Measurements from ENCODE around the gene FXR2.
"Not testable (repeated sequence)": the region's sequence is repeated elsewhere in the genome, so short reads cannot be mapped to it uniquely, and the experiment has no call there.

FXR2 gene

DNA sequence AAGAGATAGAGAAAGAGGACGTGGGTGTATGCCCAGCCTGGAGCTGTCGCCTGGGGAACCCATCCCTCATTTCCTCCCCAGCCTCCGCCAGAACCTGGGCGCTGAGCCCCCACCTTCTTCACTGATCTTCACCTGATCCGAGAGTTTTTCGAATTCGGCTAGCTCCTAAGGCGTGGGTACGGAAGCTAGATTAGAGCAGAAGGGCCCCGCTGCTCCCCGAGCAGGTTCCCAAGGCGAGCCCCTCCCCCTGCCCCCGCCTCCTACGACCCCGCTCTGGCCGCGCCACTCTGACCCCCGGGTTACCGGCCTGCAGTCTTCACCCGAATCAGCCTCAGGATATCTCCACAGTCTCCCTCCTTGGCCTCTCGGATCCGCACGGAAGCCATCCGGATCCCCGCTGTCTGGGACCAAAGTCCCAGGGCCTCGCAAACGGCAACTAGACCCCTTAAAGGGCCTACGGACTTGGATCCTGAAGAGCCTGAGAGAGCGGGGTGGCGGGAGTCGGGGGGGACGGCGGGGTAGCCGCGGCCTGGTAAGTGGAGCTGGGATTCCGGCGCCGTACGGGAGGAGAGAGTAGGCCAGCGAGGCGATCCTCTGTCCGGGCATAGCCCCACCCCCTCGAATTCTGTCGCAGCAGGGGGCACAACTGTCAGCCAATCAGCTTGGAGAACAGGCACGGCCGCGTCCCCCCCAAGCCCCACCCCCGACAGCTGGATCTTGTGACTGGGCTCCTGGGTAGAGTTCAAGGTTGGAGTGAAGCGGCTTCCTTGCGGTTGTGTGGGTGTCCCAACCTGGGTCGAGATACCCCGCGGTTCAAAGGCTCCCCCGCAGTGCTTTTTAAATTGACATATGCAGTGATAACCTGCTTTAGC, 12.8 kb upstream of the FXR2 start, which contains the start of gene SAT2:
Gene SAT2 (minus strand): TSS at position 572 of the 872 bp plus-strand sequence. CDS start 186 bp downstream, at position 386.
- DNase-seq: no peak

DNA sequence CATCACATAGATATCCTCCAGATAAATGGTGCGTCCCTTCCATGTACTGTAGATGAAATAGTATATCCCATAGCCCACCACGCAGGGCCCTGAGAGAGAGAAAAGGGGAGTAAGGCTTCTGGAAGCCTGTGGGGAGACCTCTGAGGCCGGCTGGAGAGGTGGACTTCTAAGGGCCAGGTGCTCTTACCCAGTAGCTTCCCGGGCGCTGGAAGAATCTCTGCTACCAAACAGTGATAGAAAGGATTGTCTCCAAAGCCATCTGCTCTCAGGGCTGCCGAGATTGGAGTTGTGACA, 12.2 kb upstream of the FXR2 start:
- DNase-seq: no peak

DNA sequence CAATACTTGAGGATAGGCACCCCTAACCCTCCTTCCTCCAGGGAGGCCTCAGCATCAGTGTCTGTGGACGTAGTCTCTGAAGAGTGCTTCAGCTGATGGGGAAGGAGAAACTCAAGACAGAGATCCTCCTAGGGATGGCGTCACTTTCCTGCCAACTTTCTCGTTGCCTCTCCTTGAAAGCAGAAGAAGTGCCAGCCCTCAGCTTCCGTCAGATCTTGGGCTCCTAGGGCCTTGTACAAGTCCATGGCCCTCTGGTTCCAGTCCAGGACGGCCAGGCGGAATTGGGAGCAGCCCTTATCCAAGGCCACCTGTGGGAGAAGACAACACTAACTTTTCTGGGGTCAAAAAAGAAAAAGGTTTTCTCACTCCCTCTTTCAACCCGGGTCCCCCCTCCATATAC, 11.6 kb upstream of the FXR2 start:
- DNase-seq: no peak

DNA sequence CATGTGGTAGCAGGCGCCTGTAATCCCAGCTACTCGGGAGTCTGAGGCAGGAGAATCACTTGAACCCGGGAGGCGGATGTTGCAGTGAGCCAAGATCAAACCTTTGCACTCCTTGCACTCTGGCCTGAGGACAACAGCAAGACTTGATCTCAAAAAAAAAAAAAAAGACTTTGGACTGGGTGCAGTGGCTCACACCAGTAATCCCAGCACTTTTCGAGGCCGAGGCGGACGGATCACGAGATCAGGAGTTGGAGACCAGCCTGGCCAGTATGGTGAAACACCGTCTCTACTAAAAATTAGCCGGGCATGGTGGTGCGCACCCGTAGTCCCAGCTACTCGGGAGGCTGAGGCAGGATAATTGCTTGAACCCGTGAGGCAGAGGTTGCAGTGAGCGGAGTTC, 11.1 kb upstream of the FXR2 start:
- not testable (repeated sequence) for DNase-seq

DNA sequence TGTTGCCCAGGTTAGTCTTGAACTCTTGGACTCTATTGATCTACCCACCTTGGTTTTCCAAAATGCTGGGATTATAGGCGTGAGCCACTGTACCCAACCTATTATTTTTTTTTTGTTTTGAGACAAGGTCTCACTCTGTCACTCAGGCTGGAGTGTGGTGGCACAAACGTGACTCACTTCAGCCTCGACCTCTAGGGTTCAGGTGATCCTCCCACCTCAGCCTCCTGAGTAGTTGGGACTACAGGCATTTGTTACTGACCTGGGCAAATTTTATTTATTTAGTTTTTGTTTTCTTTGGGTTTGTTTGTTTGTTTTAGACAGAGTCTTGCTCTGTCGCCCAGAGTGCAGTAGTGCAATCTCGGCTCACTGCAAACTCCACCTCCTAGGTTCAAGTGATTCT, 9.0 kb upstream of the FXR2 start:
- no peak for DNase-seq

DNA sequence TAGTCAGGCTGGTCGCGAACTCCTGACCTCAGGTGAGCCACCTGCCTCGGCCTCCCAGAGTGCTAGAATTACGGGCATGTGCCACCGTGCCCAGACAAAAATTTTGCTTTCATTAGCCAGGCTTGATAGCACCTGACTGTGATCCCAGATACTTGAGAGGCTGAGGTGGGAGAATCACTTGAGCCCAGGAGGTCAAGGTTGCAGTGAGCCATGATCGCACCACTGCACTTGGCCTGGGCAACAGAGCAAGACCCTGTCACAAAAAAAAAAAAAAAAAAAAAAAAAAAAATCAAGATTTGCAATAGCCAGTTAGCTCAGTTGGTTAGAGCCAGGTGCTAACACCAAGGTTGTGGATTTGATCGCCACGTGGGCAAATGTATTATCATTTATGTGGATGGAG, 6.1 kb upstream of the FXR2 start:
- no peak for DNase-seq

DNA sequence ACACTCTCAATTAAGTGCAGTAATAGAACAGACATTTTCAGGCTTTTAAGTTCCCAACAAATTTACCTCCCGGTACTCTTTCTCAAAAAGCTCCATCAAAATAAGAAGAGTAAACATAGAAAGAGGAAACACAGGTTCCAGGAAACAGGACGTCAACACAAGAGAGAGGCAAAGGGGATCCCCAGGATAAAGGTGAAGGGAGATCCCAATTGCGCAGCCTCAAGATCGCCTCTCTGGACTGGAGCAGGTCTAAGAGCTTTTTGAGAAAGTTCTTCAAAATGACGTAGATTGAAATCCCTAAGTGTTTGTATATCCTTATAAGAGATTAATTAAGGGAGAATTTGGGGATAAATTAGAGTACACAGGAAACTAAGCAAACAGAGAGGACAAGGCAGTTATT, 3.9 kb upstream of the FXR2 start:
- no peak for DNase-seq

DNA sequence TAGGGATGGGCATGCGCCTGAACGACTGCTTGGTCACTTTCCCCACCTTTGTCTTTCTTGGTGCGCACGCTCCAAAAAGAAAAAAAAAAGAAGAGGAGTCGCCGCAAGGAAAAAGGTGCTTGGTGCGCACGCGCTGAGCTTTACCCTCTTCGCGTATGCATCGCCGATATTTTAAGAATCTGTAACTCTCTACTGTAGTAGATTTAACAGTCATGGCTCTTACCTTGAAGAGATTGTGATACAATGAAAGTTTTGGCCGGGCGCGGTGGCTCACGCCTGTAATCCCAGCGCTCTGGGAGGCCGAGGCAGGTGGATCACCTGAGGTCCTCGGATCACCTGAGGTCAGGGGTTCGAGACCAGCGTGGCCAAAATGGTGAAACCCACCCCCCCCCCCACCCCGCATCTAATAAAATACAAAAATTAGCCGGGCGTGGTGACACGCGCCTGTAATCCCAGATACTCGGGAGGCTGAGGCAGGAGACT, 609 bp upstream of the FXR2 start:
- no peak for DNase-seq

DNA sequence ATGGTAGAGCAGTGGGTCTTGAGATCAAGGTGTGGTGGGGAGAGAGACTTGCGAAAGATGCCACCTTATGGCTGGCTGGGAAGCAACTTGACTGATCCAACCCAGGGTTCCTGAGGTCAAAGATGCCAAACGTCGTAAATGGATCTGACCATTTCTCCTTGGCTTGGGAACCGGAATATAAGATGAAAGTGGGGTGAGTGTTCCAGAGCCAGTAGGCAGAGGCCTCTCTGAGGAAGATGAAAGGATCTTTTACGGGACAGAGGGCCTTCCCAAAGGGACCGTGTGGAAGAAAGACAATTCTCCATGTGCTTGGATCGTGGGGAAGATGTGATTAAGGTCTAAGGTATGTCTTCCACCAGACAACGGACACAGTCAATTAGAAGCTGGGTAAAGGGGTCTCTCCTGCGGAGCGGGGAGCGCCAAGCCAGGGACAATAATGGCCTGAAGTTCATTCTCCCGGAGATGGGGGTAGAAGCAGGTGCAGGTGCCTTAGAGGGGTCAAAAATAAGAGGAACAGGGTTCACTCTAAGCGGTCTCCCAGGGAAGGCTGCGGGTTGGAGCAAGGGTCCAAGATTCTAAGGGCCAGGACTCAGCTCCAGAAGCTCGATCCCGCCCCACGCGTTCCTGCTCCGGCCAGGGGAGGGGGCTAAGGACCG, 800 bp downstream of the FXR2 start:
- DNase-seq: no peak

DNA sequence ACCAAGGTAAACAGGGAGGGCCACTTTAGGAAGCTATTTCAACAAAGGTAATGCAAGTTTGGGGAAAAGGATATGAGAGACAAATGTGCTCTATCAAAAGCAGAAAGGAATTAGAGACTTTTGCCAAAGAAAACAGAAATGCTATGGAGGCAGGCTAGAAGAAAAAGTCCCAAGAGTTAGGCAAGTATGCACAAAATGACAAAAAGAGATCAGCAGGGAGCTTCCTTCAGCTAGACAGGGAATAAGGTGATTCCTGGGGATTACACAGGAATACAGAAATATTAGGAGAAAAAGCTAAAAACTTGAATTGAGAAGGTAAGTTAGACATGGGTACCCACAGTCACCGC, 2.4 kb downstream of the FXR2 start:
- no peak for DNase-seq

DNA sequence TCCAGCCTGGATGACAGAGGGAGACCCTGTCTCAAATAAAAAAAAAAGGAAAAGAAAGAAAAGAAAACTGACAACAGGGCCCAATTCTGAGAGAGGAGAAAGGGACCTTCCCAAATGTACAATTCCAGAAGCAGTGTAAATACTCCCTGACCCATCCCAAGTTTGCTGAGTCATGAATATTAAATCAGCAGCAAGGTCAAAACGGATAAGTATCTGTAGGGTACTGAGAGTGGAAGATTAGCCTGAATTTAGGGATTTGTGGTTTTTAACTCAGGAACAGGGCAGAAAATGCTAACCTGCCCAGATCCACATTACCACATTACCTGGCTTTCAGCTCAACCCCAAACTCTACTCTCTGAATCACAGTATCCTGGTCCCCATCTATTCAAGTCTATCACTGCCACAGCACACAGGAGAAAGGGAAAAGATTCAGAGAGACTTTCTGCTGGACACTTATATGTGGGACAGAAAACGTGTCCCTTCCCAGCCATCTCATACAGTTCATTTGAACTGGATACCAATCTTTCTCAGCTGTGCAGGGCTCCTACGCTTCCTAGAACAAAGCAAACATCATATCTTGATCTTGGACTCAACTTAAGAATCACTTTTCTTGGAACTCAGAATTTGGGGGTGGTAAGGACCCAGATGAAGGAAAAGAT, 2.9 kb downstream of the FXR2 start:
- no peak for DNase-seq

DNA sequence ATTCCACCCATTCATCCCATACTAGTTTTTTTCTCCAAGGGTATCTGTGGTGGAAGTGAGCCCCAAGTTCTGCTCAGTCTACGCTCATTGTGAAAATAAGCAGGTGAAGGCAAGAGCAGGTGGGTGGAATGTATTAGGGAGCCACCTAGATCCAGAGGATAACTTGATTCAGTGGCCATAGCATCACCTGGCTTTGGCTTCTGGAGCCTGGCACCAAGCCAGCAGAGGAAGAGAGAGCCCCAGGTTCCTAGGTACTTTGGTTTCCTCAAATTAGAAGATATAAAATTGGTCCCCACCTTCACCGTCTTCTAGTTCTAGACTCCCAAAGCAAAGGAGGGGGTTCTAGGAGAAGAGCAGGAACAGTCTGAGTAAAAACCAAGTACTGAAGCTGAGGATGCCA, 4.1 kb downstream of the FXR2 start:
- DNase-seq: no peak

DNA sequence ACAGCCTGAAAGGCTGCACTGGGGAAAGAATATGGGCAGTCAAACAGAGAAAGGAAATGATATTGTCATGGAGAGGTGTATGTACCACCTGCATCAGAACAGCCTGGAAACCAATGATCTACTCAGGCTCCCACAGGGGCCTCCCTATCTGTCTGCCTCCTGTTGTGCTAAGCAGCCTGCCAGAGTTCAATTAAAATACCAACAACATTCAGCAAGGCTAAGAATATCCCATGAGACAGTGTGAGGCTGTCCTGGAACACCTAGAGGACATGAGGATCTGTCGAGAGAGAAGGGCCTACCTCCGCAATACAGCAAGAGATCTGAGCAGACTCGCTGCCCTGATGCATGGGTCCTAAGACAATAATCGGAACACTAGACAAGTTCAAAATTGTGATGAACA, 8.4 kb downstream of the FXR2 start:
- DNase-seq: no peak

DNA sequence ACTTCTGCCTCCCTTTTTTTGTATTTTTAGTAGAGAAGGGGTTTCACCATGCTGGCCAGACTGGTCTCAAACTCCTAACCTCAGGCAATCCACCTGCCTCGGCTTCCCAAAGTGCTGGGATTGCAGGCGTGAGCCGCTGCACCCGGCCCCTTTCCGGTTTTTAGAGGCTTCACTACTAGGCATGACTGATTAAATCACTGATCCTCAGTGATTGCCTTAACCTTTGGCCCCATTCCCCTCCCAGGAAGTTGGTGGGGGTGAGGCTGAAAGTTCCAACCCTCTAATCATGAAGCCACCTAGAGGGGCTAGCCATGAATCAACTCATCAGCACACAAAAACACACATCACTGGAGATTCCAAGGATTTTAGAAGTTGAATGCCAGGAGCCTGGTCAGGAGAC, 17.1 kb downstream of the FXR2 start:
- not testable (repeated sequence) for DNase-seq

DNA sequence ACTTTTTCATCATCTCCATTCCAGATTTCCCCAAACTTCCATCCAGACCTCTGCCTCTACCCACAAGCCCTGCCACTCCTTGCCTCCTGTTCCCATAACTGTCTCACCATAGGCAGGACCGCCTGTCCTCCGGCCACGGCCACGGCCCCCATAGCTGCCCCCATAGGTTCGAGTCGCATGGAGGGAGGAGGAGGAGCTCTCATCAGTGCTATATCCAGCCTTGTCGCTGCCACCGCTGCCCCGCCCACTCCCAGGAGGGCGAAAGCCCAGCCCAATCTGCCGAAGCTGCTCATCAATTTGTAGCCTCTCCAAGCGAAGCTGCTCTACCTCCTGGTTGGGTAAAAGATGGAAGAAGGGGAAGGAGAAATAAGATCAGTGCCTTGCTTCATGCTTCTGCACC, 21.4 kb downstream of the FXR2 start:
- no peak for DNase-seq

DNA sequence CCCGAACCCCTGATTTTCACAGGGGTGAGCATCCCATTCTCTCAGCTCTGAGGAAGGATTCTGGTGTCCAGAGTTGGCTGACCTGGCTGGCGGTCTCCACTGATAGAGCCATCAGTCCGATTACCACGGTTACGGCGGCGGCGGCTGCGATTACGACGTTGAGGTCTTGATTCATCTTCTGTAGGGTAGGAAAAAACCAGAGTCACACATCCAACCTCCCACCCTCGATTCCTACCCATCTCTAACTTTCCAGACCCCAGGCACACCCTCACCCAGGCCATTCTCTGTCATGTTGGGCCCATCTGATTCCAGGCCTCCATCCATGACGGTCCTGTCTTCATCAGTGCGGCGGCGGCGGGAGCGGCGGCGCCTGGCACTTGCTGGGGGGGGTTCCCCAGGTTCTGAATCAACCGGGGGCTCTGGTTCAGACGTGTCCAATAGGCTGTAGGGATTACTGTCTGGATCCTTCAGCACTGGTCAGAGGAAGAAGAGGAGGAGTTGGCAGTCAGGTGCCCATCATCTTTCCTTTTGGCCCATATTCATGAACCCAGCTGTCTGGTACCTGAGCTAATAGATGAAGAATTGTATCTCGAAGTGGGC, 22.2 kb downstream of the FXR2 start:
- DNase-seq: no peak

DNA sequence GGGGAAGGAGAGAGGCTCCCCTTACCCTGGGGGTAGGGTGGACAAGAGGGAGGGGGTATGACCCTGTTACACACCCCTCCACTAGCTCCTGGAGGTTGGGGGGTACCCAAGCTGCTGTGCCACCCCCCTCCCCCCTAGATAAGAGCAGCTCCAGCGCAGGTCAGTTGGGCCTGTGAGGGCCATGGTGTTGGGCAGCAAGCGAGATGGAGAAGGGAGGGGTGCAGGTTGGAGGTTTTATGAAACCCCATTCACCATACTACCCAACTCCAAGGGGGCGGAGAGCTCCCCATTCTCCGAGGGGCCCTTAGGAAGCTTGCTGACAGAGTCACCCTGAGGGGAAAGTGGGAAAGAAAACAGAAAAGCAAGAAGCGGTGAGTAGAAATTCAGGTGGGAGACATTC, 23.1 kb downstream of the FXR2 start:
- DNase-seq: no peak

DNA sequence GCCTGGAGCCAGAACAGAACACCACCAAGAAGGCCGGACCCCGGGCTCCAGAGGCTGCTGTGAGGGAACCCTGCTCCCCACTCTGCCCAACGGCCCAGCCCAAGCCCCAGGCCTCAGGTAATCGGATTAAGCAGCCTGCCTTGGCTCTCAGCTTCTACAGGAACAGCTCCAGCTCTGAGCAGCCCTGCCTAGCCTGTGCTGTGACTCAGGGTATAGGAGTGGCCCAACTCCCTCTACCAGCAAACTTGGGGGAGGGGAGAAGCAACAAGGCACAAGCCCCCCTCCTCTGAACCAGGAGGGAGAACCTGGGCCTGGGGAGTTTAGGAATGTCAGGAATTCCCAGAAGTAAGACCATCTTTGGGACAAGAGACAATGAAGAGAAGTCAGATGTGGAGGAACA, 24.0 kb downstream of the FXR2 start:
- DNase-seq: no peak

DNA sequence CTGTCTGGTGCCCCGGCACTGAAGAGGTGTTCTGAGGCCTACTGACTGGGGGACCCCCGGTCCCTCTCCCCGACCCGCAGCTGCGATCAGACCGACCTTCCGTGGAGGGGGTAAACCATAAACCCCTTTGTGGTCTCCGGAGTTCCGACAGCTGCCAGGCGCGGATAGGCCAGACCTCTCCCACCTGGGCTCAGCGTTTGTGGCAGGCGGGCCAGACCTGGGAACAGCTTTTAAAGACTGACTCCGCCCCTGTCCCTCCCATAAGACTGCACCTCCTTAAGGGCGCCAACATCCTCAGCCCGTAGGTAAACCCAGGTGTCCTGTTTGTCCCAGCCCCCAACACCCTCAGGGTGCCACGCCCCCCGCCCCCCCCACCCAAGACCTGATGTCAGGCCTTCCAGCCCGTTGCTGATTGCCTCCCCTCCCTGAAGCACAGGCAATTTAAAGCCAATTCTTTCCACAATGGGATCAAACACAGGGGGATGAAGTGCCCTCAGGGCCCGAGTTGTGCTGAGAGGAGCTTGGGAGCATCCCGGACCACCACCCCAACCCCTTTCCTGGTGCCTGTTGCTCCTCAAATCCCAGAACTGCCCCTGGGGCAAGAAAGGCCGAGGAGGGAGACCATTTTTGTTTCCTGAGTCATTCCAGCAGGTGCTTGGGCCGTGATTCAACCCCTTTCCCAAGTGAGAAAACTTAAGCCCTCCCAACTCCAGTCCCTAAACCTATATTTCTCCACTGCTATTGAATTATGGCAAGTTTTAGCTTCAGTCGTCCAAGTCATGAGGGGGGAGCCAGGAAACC, 24.6 kb downstream of the FXR2 start, which contains the start of gene SOX15:
Gene SOX15 (minus strand): TSS at position 204 of the 801 bp plus-strand sequence. CDS start 418 bp downstream, outside the sequence.
- no peak for DNase-seq

DNA sequence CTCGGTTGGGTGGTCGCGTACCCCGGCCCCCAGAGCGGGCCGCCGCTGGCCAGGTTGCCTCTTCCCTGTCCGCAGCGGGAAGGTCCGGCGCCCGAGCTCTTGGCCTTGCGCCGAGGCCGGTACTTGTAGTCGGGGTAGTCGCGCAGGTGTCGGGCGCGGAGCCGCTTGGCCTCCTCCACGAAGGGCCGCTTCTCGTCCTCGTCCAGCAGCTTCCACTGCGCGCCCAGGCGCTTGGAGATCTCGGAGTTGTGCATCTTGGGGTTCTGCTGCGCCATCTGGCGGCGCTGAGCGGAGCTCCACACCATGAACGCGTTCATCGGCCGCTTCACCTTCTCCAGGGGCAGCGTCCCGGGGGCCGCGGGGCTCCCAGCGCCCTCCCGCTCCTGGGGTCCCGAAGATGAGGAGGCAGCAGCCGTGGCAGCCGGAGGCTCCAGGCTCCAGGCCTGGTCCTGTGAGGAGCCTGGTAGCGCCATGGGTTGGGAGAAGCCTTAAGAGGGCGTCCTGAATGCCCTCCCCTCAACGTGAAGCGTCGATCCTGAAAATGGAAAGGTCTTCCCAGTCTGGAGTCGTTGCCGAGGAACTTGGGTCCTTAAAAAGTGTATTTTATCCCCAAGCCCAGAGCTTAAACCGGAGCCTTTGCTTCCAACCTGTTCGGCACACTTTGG, 25.4 kb downstream of the FXR2 start:
- no peak for DNase-seq

DNA sequence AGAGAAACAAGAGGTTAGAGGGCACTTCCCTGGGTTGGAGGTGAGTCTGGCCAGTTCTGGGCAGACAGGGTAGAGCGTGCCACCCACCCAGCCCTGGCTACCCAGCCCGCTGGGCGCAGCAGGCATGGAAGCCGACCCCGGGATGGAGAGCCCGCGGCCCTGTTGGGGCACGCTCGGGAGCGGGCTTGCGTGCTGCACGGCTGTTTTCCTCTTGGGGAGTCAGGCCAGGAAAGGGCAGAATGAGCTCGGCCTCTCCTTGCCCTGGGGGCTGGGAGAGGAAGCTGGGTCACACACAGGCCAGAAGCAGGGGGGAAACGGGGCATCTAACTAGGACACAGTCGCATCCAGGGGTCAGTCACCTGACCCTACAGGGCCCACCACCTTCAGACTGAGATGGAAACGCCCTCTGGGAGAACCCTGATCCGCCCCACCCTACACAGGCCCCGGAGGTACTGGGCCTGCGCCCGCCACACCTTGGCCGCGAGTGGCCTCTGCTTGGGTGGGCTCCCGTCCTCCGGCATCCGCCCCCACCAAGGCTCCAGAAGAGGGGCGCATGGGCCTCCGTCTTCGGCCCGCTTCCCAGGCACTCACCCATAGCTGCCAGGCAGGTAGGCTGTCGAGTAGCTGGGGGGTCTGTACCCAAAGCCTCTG, 26.0 kb downstream of the FXR2 start:
- no peak for DNase-seq
